Panc1 (cell line): ENCODE results near the gene CRIM1. TPM values are rescaled to one million over a fixed set of nuclear protein-coding genes. Genes with fewer than 3 reads are reported as not detected.

ENCODE experiments used
- ATAC-seq: fragments of 200-7000 bp; cut with Tn5 transposase; 2 replicates; pipeline ENCODE4 v1.9.1; 2020; ENCODE audit warnings: mild to moderate bottlenecking, moderate library complexity
- BruUV-seq: library from RNA; stranded (reverse); fragments of 400-500 nt; replicated peaks from 2 replicates; lab custom pipeline; 2021; lab: Mats Ljungman, UMichigan
- CTCF ChIA-PET: fragments of 300-600 bp; sonication (Branson Sonifier 250); formaldehyde crosslinking; loops from one replicate; lab custom pipeline; 2022; ENCODE audit warnings: antibody characterized with exemption; lab: Charles Lee
- POLR2A ChIA-PET: fragments of 300-600 bp; sonication (Branson Sonifier 250); formaldehyde crosslinking; loops from one replicate; lab custom pipeline; 2022; ENCODE audit warnings: antibody characterized with exemption; lab: Charles Lee
- DNase-seq: peaks from one replicate; pipeline ENCODE4 v3.0.0-alpha.2; 2010; ENCODE audit warnings: low read depth, low spot score
- H3K27ac ChIP-seq: 2 replicates; pipeline ENCODE4 v1.5.1; 2011; ENCODE audit warnings: mild to moderate bottlenecking, low read length, inconsistent platforms
- H3K27me3 ChIP-seq: fragments of 200-500 bp; sonication (Bioruptor generic); 2 replicates; pipeline ENCODE4 v1.6.0; 2014; ENCODE audit warnings: low read length, inconsistent platforms; ENCODE audit not compliant: control insufficient read depth, insufficient read depth
- H3K36me3 ChIP-seq: fragments of 200-500 bp; sonication (Bioruptor generic); 2 replicates; pipeline ENCODE4 v1.5.1; 2014; ENCODE audit warnings: inconsistent platforms, mild to moderate bottlenecking, low read length, moderate library complexity; ENCODE audit not compliant: control insufficient read depth, insufficient read depth
- H3K4me1 ChIP-seq: 2 replicates; pipeline ENCODE4 v1.5.1; 2011; ENCODE audit warnings: inconsistent platforms, mild to moderate bottlenecking, low read length, moderate library complexity; ENCODE audit not compliant: control insufficient read depth, insufficient read depth
- H3K4me3 ChIP-seq, 2 experiments: 2 replicates each; pipeline ENCODE4 v1.5.1; 2011 to 2012; ENCODE audit warnings: low read depth in 2 of 2, low read length in 2 of 2, mild to moderate bottlenecking in 2 of 2, inconsistent platforms in 1 of 2, moderate library complexity in 1 of 2
- H3K9me3 ChIP-seq: fragments of 200-500 bp; sonication (Bioruptor generic); 2 replicates; pipeline ENCODE4 v1.5.1; 2014; ENCODE audit warnings: low read depth, mild to moderate bottlenecking, inconsistent platforms, low read length, moderate library complexity; ENCODE audit not compliant: control insufficient read depth, insufficient read depth
- CTCF ChIP-seq: fragments of 450-650 bp; IDR thresholded peaks from 2 replicates; pipeline ENCODE4 v1.5.1; 2017; ENCODE audit warnings: mild to moderate bottlenecking
- POLR2AphosphoS5 ChIP-seq: IDR thresholded peaks from 2 replicates; pipeline ENCODE4 v1.6.1; 2012; ENCODE audit warnings: mild to moderate bottlenecking, low read depth, low read length, moderate library complexity
- REST ChIP-seq, 2 experiments: IDR thresholded peaks; 2 replicates each; pipeline ENCODE4 v1.6.1; 2011 to 2012; ENCODE audit warnings: low read depth in 2 of 2, control low read depth in 1 of 2, low read length in 1 of 2, mild to moderate bottlenecking in 1 of 2, moderate library complexity in 1 of 2; ENCODE audit not compliant: insufficient read depth in 1 of 2
- SIN3A ChIP-seq: IDR thresholded peaks from 2 replicates; pipeline ENCODE4 v1.6.1; 2012; ENCODE audit warnings: low read depth, mild to moderate bottlenecking, low read length, moderate library complexity, borderline replicate concordance; ENCODE audit not compliant: insufficient read depth
- TCF7L2 ChIP-seq: IDR thresholded peaks from 2 replicates; pipeline ENCODE4 v1.6.1; 2011; ENCODE audit warnings: mild to moderate bottlenecking, low read depth, low read length, inconsistent platforms
- in situ Hi-C: cut with HindIII; loops from 2 replicates; pipeline ENCODE4 v1.10.0; 2016; ENCODE audit warnings: low sequenced_read_pairs, low pct_unique_long_range_greater_than_20kb
- intact Hi-C: fragments of 100-400 bp; cut with micrococcal nuclease; formaldehyde crosslinking; loops from one replicate; pipeline ENCODE4 v1.10.0; 2022; ENCODE audit not compliant: unreplicated experiment
- total RNA-seq: library from RNA; stranded (reverse); gene quantifications from one replicate; pipeline ENCODE4 v1.2.1, GENCODE V29; 2021; ENCODE audit not compliant: unreplicated experiment

Gene CRIM1
- total RNA-seq, 1 experiment from 2014 or later = 290 TPM

- ChIA-PET CTCF (no interaction called here), POLR2A (interaction anchor here (0.7 to 0.9 kb wide), 2 partner anchors 34 to 318 kb away, joined by 3 to 6 read pairs; no protein-coding TSS in a partner anchor)
- H3K9me3 ChIP-seq = no peaks in the 10 kb centered on the region
- no TSS peak for BruUV-seq
- DNase-seq = no peak
- no peak overlapping the region for H3K4me3 ChIP-seq
- no peaks in the 10 kb centered on the region for H3K27me3 ChIP-seq
- peaks cover 2% of the 10 kb centered on the region; the same call in 1 of the 2 replicates for H3K36me3 ChIP-seq
- intact Hi-C loops = loop anchor here (5.0 kb wide), 1 partner anchor 33 kb away; no protein-coding TSS in a partner anchor
- peak overlapping the region; percentile 98 for H3K27ac ChIP-seq
- TF ChIP-seq TCF7L2 = no peak
- no peak for TF ChIP-seq CTCF
- no peak for TF ChIP-seq REST (IDR thresholded peaks at IDR 0.05; ENCODE audit: insufficient read depth in 1 of 2, low read depth in 2 of 2, low read length in 1 of 2)
- TF ChIP-seq SIN3A = no peak
- no peak for TF ChIP-seq POLR2AphosphoS5
- in situ Hi-C loops = no loop called here
- H3K4me1 ChIP-seq = peaks cover 97% of the 10 kb centered on the region
- no peak for ATAC-seq
Observed at GRCh38 chr2:36374585-36374984, 19.0 kb downstream of the CRIM1 start.

GRCh38 chr2:36376319-36376765, 20.8 kb downstream of the CRIM1 start:
- Histone ChIP-seq H3K36me3 (no peaks in the 10 kb centered on the region), H3K9me3 (no peaks in the 10 kb centered on the region), H3K4me1 (peaks cover 97% of the 10 kb centered on the region), H3K4me3 (peak overlapping the region in 1 of 2 experiments; percentile 34; a peak in 2 of 4 replicates), H3K27me3 (no peaks in the 10 kb centered on the region), H3K27ac (peak overlapping the region; percentile 98)
- in situ Hi-C loops (no loop called here), intact Hi-C loops (no loop called here)
- POLR2A ChIA-PET = interaction anchor here (0.8 kb wide), 1 partner anchor 12 kb away, joined by 3 read pairs; no protein-coding TSS in a partner anchor
- TF ChIP-seq SIN3A (no peak), REST (IDR thresholded peaks at IDR 0.05; ENCODE audit: insufficient read depth in 1 of 2, low read depth in 2 of 2, low read length in 1 of 2) (no peak), TCF7L2 (no peak), CTCF (no peak), POLR2AphosphoS5 (no peak; the same call in 1 of the 2 replicates)
- DNase-seq (no peak), ATAC-seq (peak; percentile 26)
- BruUV-seq = no TSS peak
- CTCF ChIA-PET = interaction anchor here (1.3 kb wide), 1 partner anchor 23 kb away, joined by 7 read pairs; no protein-coding TSS in a partner anchor
